Measurements from ENCODE around the gene RBMS3.

GRCh38 chr3:29409409-29409808 lies 128.5 kb downstream of the RBMS3 start:
- TF ChIP-seq POLR2A (IDR thresholded peaks at IDR 0.05): no peak
- no peak for TF ChIP-seq CTCF (IDR thresholded peaks at IDR 0.05)
